Measurements from ENCODE around the gene EPHB2. TPM values are rescaled to one million over a fixed set of nuclear protein-coding genes. Genes with fewer than 3 reads are reported as not detected.

The EPHB2 gene
- total and polyA plus RNA-seq, 3 experiments from 2014 or later: 0.22 to 0.33 TPM; not detected in 1

- H3K27me3 ChIP-seq (ENCODE audit: insufficient read depth, low read length, poor library complexity, severe bottlenecking): peaks cover 5% of the 10 kb centered on the region
- no peaks in the 10 kb centered on the region for H3K4me1 Mint-ChIP-seq
- H3K36me3 ChIP-seq (ENCODE audit: insufficient read depth, low read length): no peaks in the 10 kb centered on the region
- no peaks in the 10 kb centered on the region for H3K9me3 ChIP-seq (ENCODE audit: low read length)
- no peak overlapping the region for H3K27ac ChIP-seq (ENCODE audit: low read depth, low read length)
- no peak overlapping the region for H3K4me3 Mint-ChIP-seq
- ChIA-PET POLR2A (no interaction called here), CTCF (no interaction called here)
- peaks cover 16 to 19% of the 10 kb centered on the region in 2 donors for H3K27me3 Mint-ChIP-seq
- no peak overlapping the region for H3K27ac Mint-ChIP-seq
- no peak for DNase-seq
- no peak overlapping the region for H3K4me3 ChIP-seq (ENCODE audit: low read length)
- H3K36me3 Mint-ChIP-seq: no peaks in the 10 kb centered on the region
- no peaks in the 10 kb centered on the region for H3K4me1 ChIP-seq (ENCODE audit: insufficient read depth, low read length)
- H3K9me3 Mint-ChIP-seq: peaks cover 0 to 2% (median 0%) of the 10 kb centered on the region in 5 donors
Observed at GRCh38 chr1:22721122-22721873, 10.7 kb downstream of the EPHB2 start.

GRCh38 chr1:22722901-22723550 is 12.4 kb downstream of the EPHB2 start:
- Histone ChIP-seq H3K36me3 (ENCODE audit: insufficient read depth, low read length) (no peaks in the 10 kb centered on the region), H3K4me3 (ENCODE audit: low read length) (no peak overlapping the region), H3K27ac (ENCODE audit: low read depth, low read length) (no peak overlapping the region), H3K4me1 (ENCODE audit: insufficient read depth, low read length) (no peaks in the 10 kb centered on the region), H3K9me3 (ENCODE audit: low read length) (no peaks in the 10 kb centered on the region), H3K27me3 (ENCODE audit: insufficient read depth, low read length, poor library complexity, severe bottlenecking) (peaks cover 5% of the 10 kb centered on the region)
- POLR2A ChIA-PET: no interaction called here
- DNase-seq: no peak
- CTCF ChIA-PET: no interaction called here
- Mint-ChIP-seq H3K27ac (no peak overlapping the region), H3K9me3 (peaks cover 0 to 2% (median 0%) of the 10 kb centered on the region in 5 donors), H3K4me3 (no peak overlapping the region), H3K4me1 (no peaks in the 10 kb centered on the region), H3K27me3 (peaks cover 21% of the 10 kb centered on the region in 2 donors), H3K36me3 (no peaks in the 10 kb centered on the region)

GRCh38 chr1:22727873-22728272 is 17.2 kb downstream of the EPHB2 start:
- CTCF ChIA-PET: no interaction called here
- no peak overlapping the region for H3K4me3 ChIP-seq (ENCODE audit: low read length)
- no peak overlapping the region for H3K27ac ChIP-seq (ENCODE audit: low read depth, low read length)
- no peak overlapping the region for H3K4me3 Mint-ChIP-seq
- no peaks in the 10 kb centered on the region for H3K9me3 ChIP-seq (ENCODE audit: low read length)
- peaks cover 5% of the 10 kb centered on the region for H3K27me3 ChIP-seq (ENCODE audit: insufficient read depth, low read length, poor library complexity, severe bottlenecking)
- no peaks in the 10 kb centered on the region for H3K4me1 ChIP-seq (ENCODE audit: insufficient read depth, low read length)
- no peak for DNase-seq
- peaks cover 11 to 21% of the 10 kb centered on the region in 2 donors for H3K27me3 Mint-ChIP-seq
- H3K36me3 ChIP-seq (ENCODE audit: insufficient read depth, low read length): no peaks in the 10 kb centered on the region
- POLR2A ChIA-PET: no interaction called here
- no peaks in the 10 kb centered on the region for H3K36me3 Mint-ChIP-seq
- H3K27ac Mint-ChIP-seq: no peak overlapping the region
- no peaks in the 10 kb centered on the region for H3K9me3 Mint-ChIP-seq
- H3K4me1 Mint-ChIP-seq: no peaks in the 10 kb centered on the region

GRCh38 chr1:22728751-22729399 is 18.2 kb downstream of the EPHB2 start:
- Mint-ChIP-seq H3K27ac (no peak overlapping the region), H3K4me3 (no peak overlapping the region), H3K9me3 (no peaks in the 10 kb centered on the region), H3K36me3 (no peaks in the 10 kb centered on the region), H3K27me3 (peaks cover 10 to 21% of the 10 kb centered on the region in 2 donors), H3K4me1 (no peaks in the 10 kb centered on the region)
- Histone ChIP-seq H3K4me3 (ENCODE audit: low read length) (no peak overlapping the region), H3K27me3 (ENCODE audit: insufficient read depth, low read length, poor library complexity, severe bottlenecking) (peaks cover 5% of the 10 kb centered on the region), H3K9me3 (ENCODE audit: low read length) (no peaks in the 10 kb centered on the region), H3K4me1 (ENCODE audit: insufficient read depth, low read length) (no peaks in the 10 kb centered on the region), H3K36me3 (ENCODE audit: insufficient read depth, low read length) (no peaks in the 10 kb centered on the region), H3K27ac (ENCODE audit: low read depth, low read length) (no peak overlapping the region)
- POLR2A ChIA-PET: no interaction called here
- no peak for DNase-seq
- CTCF ChIA-PET: no interaction called here

GRCh38 chr1:22729400-22729773 is 18.7 kb downstream of the EPHB2 start:
- H3K4me1 ChIP-seq (ENCODE audit: insufficient read depth, low read length): no peaks in the 10 kb centered on the region
- peaks cover 5% of the 10 kb centered on the region for H3K27me3 ChIP-seq (ENCODE audit: insufficient read depth, low read length, poor library complexity, severe bottlenecking)
- POLR2A ChIA-PET: no interaction called here
- Mint-ChIP-seq H3K27ac (no peak overlapping the region), H3K9me3 (no peaks in the 10 kb centered on the region), H3K36me3 (no peaks in the 10 kb centered on the region), H3K27me3 (peaks cover 6 to 17% of the 10 kb centered on the region in 2 donors), H3K4me1 (no peaks in the 10 kb centered on the region), H3K4me3 (no peak overlapping the region)
- no peaks in the 10 kb centered on the region for H3K36me3 ChIP-seq (ENCODE audit: insufficient read depth, low read length)
- no peak overlapping the region for H3K27ac ChIP-seq (ENCODE audit: low read depth, low read length)
- DNase-seq: no peak
- CTCF ChIA-PET: no interaction called here
- no peak overlapping the region for H3K4me3 ChIP-seq (ENCODE audit: low read length)
- H3K9me3 ChIP-seq (ENCODE audit: low read length): no peaks in the 10 kb centered on the region

- Mint-ChIP-seq H3K27me3 (peaks cover 6 to 15% of the 10 kb centered on the region in 2 donors), H3K4me1 (no peaks in the 10 kb centered on the region), H3K27ac (no peak overlapping the region), H3K9me3 (no peaks in the 10 kb centered on the region), H3K4me3 (no peak overlapping the region), H3K36me3 (no peaks in the 10 kb centered on the region)
- Histone ChIP-seq H3K27me3 (ENCODE audit: insufficient read depth, low read length, poor library complexity, severe bottlenecking) (peaks cover 4% of the 10 kb centered on the region), H3K36me3 (ENCODE audit: insufficient read depth, low read length) (no peaks in the 10 kb centered on the region), H3K4me3 (ENCODE audit: low read length) (no peak overlapping the region), H3K4me1 (ENCODE audit: insufficient read depth, low read length) (no peaks in the 10 kb centered on the region), H3K9me3 (ENCODE audit: low read length) (no peaks in the 10 kb centered on the region), H3K27ac (ENCODE audit: low read depth, low read length) (no peak overlapping the region)
- no peak for DNase-seq
- ChIA-PET POLR2A (no interaction called here), CTCF (interaction anchor here (1.0 kb wide), 1 partner anchor 25 kb away, joined by 3 read pairs; no protein-coding TSS in a partner anchor)
Observed at GRCh38 chr1:22729912-22730311, 19.3 kb downstream of the EPHB2 start.

GRCh38 chr1:22731924-22732720 is 21.5 kb downstream of the EPHB2 start:
- Mint-ChIP-seq H3K36me3 (no peaks in the 10 kb centered on the region), H3K27ac (no peak overlapping the region)

More at GRCh38 chr1:22731924-22732720, 21.5 kb downstream of the EPHB2 start:
- Histone ChIP-seq H3K36me3 (ENCODE audit: insufficient read depth, low read length) (no peaks in the 10 kb centered on the region), H3K4me3 (ENCODE audit: low read length) (no peak overlapping the region), H3K9me3 (ENCODE audit: low read length) (no peaks in the 10 kb centered on the region), H3K4me1 (ENCODE audit: insufficient read depth, low read length) (no peaks in the 10 kb centered on the region), H3K27ac (ENCODE audit: low read depth, low read length) (no peak overlapping the region), H3K27me3 (ENCODE audit: insufficient read depth, low read length, poor library complexity, severe bottlenecking) (no peaks in the 10 kb centered on the region)
- Mint-ChIP-seq H3K27me3 (peaks cover 0 to 2% of the 10 kb centered on the region in 2 donors), H3K4me1 (no peaks in the 10 kb centered on the region), H3K4me3 (no peak overlapping the region), H3K9me3 (no peaks in the 10 kb centered on the region)
- no peak for DNase-seq
- POLR2A ChIA-PET: no interaction called here
- CTCF ChIA-PET: interaction anchor here (1.1 kb wide), 1 partner anchor 12 kb away, joined by 3 read pairs; no protein-coding TSS in a partner anchor
